H1 (cell line): Measurements from ENCODE around the gene PTPN3. TPM values are rescaled to one million over a fixed set of nuclear protein-coding genes. Genes with fewer than 3 reads are reported as not detected.

Source experiments
- CHD1 ChIP-seq: IDR thresholded peaks from 2 replicates; pipeline ENCODE4 v1.6.1; 2012; ENCODE audit warnings: low read depth, low read length, improper control_type of control experiment
- GABPA ChIP-seq: IDR thresholded peaks from 2 replicates; pipeline ENCODE4 v1.6.1; 2011; ENCODE audit warnings: mild to moderate bottlenecking, low read length, moderate library complexity, borderline replicate concordance; ENCODE audit not compliant: insufficient read depth
- PHF8 ChIP-seq: fragments of 200-600 bp; sonication (generic); conservative IDR thresholded peaks from 2 replicates; pipeline ENCODE4 v1.7.1; 2012; ENCODE audit warnings: low read depth, mild to moderate bottlenecking, inconsistent platforms, low read length, moderate library complexity
- SIRT6 ChIP-seq: IDR thresholded peaks from one replicate; pipeline ENCODE4 v1.7.1; 2012; ENCODE audit warnings: low read length, inconsistent platforms
- SIX5 ChIP-seq: IDR thresholded peaks from 2 replicates; pipeline ENCODE4 v1.6.1; 2011; ENCODE audit warnings: mild to moderate bottlenecking, low read depth, low read length
- polyA plus RNA-seq, 7 experiments: library from polyadenylated mRNA; depleted of rRNA in 3 of 7; stranded (reverse) in 5 of 7; unstranded in 2 of 7; fragments of >200 nt in 5 of 7; fragments of 200-250 nt in 2 of 7; gene quantifications; 1 replicate in 5 of 7; 2 replicates in 1 of 7; 4 replicates in 1 of 7; pipeline versions ENCODE4 v1.2.1 to v1.2.3, GENCODE V29; 2011 to 2013; ENCODE audit warnings: missing spikeins in 2 of 7, mixed read lengths in 2 of 7
- total RNA-seq: library from RNA; stranded (reverse); fragmentation: NEBNext Ultra II Directional; extraction: Animal tissue kit (Norgen Biotek cat#: 25700); gene quantifications from 2 replicates; pipeline ENCODE4 v1.2.1, GENCODE V29; 2021
- TF ChIP-seq, protein P1 (sequence below): fragments of 300-600 bp; sonication (generic); IDR thresholded peaks from 2 replicates; pipeline ENCODE4 v1.7.1; 2012; ENCODE audit warnings: low read length, moderate library complexity, mild to moderate bottlenecking, inconsistent platforms; ENCODE audit not compliant: insufficient replicate concordance

Gene PTPN3
- total and polyA plus RNA-seq, 2 of the 8 experiments (the other 6 are each of a cell fraction or from before 2014, with no cell fraction given) = 2.9 to 3.7 TPM

DNA sequence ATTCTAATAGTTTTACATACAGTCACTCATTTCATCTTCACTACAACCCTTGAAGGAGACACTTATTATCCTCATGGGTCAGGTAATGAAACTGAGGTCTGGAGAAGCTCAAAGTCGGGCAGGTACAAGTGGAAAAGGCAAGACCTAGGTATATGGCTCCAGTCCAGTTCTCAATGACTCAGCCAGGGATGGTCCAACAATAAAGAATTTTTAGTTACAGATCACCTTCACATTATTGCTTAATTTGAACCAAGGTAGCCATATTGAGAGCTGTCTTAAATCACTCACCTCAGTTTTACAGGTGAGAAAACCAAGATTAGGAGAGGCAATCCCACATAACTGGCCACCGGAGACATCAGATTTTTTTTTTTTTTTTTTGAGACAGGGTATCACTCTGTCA lies 55.4 kb downstream of the PTPN3 start (continued):
- TF ChIP-seq, protein P1, sequence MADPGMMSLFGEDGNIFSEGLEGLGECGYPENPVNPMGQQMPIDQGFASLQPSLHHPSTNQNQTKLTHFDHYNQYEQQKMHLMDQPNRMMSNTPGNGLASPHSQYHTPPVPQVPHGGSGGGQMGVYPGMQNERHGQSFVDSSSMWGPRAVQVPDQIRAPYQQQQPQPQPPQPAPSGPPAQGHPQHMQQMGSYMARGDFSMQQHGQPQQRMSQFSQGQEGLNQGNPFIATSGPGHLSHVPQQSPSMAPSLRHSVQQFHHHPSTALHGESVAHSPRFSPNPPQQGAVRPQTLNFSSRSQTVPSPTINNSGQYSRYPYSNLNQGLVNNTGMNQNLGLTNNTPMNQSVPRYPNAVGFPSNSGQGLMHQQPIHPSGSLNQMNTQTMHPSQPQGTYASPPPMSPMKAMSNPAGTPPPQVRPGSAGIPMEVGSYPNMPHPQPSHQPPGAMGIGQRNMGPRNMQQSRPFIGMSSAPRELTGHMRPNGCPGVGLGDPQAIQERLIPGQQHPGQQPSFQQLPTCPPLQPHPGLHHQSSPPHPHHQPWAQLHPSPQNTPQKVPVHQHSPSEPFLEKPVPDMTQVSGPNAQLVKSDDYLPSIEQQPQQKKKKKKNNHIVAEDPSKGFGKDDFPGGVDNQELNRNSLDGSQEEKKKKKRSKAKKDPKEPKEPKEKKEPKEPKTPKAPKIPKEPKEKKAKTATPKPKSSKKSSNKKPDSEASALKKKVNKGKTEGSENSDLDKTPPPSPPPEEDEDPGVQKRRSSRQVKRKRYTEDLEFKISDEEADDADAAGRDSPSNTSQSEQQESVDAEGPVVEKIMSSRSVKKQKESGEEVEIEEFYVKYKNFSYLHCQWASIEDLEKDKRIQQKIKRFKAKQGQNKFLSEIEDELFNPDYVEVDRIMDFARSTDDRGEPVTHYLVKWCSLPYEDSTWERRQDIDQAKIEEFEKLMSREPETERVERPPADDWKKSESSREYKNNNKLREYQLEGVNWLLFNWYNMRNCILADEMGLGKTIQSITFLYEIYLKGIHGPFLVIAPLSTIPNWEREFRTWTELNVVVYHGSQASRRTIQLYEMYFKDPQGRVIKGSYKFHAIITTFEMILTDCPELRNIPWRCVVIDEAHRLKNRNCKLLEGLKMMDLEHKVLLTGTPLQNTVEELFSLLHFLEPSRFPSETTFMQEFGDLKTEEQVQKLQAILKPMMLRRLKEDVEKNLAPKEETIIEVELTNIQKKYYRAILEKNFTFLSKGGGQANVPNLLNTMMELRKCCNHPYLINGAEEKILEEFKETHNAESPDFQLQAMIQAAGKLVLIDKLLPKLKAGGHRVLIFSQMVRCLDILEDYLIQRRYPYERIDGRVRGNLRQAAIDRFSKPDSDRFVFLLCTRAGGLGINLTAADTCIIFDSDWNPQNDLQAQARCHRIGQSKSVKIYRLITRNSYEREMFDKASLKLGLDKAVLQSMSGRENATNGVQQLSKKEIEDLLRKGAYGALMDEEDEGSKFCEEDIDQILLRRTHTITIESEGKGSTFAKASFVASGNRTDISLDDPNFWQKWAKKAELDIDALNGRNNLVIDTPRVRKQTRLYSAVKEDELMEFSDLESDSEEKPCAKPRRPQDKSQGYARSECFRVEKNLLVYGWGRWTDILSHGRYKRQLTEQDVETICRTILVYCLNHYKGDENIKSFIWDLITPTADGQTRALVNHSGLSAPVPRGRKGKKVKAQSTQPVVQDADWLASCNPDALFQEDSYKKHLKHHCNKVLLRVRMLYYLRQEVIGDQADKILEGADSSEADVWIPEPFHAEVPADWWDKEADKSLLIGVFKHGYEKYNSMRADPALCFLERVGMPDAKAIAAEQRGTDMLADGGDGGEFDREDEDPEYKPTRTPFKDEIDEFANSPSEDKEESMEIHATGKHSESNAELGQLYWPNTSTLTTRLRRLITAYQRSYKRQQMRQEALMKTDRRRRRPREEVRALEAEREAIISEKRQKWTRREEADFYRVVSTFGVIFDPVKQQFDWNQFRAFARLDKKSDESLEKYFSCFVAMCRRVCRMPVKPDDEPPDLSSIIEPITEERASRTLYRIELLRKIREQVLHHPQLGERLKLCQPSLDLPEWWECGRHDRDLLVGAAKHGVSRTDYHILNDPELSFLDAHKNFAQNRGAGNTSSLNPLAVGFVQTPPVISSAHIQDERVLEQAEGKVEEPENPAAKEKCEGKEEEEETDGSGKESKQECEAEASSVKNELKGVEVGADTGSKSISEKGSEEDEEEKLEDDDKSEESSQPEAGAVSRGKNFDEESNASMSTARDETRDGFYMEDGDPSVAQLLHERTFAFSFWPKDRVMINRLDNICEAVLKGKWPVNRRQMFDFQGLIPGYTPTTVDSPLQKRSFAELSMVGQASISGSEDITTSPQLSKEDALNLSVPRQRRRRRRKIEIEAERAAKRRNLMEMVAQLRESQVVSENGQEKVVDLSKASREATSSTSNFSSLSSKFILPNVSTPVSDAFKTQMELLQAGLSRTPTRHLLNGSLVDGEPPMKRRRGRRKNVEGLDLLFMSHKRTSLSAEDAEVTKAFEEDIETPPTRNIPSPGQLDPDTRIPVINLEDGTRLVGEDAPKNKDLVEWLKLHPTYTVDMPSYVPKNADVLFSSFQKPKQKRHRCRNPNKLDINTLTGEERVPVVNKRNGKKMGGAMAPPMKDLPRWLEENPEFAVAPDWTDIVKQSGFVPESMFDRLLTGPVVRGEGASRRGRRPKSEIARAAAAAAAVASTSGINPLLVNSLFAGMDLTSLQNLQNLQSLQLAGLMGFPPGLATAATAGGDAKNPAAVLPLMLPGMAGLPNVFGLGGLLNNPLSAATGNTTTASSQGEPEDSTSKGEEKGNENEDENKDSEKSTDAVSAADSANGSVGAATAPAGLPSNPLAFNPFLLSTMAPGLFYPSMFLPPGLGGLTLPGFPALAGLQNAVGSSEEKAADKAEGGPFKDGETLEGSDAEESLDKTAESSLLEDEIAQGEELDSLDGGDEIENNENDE = no peak
- TF ChIP-seq SIRT6 (no peak), SIX5 (no peak), PHF8 (no peak), GABPA (no peak), CHD1 (no peak)
